ENCODE measurements around the gene FHOD3.

DNA sequence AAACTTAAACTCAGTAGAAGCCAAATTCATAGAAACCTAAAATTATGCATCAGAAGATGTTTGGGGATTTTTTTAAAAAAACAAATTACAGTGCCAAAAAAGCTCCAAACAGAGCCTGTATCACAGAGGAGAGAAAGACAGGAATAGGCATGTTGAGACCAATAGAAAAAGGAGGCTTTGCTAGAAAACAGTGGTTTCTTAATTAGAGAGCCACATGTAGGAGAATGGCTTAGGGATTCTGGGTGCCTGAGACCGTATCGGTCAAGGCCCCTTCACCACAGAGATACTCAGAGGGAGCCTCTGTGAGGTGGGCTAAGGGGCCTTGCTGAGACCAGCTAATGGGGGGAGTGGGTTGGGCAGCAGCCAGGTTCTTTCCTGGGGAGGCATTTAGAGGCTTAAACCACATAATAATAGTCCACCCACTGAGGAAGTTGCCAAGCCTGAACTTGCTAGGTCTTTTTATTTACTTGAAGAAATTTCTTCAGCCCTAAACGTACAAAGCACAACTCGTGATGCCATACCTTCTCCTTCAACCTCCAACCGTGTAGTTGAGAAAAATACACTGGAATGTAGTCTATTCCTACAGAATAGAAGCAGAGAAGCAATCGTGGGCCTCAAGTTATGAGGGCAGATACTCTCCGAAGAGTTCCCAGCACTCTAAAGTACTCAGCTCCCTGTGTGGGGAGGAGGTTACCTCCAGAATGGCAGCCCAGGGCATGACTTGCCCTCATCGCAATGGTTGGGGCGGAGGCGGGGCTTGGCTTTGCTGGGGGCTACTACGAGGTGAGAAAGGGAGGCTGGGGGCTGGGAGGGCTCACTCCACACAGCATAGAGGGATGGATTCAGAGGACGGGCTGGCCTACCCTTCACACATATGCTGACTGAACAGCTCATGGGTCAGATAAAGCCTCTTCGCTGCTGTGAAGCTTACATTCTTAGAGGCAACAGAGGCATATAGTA, 293.4 kb downstream of the FHOD3 start:
- no peak for TF ChIP-seq EZH2 (IDR thresholded peaks at IDR 0.05; ENCODE audit: borderline replicate concordance, low read depth, low read length, poor library complexity, severe bottlenecking)
- TF ChIP-seq, protein P1, sequence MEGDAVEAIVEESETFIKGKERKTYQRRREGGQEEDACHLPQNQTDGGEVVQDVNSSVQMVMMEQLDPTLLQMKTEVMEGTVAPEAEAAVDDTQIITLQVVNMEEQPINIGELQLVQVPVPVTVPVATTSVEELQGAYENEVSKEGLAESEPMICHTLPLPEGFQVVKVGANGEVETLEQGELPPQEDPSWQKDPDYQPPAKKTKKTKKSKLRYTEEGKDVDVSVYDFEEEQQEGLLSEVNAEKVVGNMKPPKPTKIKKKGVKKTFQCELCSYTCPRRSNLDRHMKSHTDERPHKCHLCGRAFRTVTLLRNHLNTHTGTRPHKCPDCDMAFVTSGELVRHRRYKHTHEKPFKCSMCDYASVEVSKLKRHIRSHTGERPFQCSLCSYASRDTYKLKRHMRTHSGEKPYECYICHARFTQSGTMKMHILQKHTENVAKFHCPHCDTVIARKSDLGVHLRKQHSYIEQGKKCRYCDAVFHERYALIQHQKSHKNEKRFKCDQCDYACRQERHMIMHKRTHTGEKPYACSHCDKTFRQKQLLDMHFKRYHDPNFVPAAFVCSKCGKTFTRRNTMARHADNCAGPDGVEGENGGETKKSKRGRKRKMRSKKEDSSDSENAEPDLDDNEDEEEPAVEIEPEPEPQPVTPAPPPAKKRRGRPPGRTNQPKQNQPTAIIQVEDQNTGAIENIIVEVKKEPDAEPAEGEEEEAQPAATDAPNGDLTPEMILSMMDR (conservative IDR thresholded peaks at IDR 0.05; ENCODE audit: low read depth, low read length): no peak

All from A673 (cell line).